ENCODE measurements around the gene MRPL14.

The MRPL14 gene

DNA sequence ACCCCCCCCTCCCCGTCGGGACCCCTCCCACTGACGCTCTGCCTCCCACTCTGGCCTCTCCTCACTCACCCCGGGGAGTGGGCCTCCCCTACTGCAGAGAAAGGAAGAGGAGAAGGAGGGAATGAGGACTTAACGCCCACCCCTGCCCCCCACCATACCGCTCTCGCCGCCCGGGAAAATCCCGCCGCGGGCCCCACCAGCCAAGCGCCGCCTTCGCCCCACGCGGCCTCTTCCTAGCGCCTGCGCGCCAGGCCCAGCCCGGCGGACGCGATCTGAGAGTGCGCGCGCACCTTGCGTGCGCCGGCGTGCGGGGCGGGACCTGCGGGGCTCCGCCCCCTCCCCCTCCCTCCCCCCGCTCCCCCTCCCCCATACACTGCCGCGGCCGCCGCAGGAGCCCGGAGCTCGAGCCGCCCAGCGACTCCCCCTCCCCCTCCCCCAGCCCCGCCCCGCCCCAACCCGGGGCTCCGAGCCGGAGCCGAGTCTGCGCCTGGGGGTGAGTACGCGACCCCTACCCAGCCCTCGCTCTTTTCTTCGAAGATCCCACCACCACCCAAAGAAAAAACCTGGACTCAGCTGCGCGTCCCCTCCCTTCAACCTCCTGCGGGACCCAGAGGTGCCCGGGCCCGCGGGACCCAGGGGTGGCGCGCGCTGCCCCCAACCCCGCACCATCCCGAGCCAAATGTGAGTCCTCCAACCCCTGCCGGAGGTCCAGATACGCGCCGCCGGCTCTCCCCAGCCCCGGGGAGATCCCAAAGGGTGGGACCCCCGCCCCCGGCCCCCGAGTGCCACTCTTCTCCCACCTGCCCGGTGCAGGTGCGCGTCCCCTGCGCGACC lies at the start of gene MRPL14, which contains the start of gene TMEM63B:
Gene MRPL14, minus strand, starts transcription at position 267 of the 834 bp plus-strand sequence. CDS start 10,841 bp downstream, outside the sequence.
Gene TMEM63B, plus strand, starts transcription at position 369 of the 834 bp plus-strand sequence. CDS start 7,031 bp downstream, outside the sequence.
- peak; percentile 91 for DNase-seq (ENCODE audit: low read depth)

DNA sequence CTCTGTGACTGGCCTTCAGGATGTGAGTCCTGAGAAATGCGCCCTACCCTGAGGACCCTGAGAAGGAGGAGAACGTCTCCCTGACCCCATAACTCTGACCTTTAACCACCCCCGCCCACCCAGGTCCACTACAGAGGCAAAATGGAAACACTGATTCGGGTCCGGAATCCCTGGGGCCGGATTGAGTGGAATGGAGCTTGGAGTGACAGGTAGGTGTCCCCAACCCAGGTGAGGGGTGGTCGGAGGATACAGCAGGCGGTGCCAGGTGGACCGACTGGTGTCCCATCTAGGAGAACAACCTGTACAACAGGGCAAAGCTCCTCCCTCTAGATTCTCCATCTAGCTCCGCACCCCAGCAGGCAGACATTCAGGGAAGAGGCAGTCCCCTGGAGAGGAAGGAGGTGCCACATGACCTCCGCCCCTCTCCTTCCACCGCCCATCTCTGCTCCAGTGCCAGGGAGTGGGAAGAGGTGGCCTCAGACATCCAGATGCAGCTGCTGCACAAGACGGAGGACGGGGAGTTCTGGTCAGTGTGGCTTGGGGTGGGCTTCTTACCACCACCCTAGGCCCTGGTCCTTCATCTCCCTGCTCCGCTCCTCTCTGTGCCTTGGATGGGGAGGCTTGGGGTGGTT lies 49.0 kb upstream of the MRPL14 start:
- no peak for DNase-seq (ENCODE audit: low read depth)

GRCh38 chr6:44172731-44173500 lies 45.7 kb upstream of the MRPL14 start:
- peak; percentile 73 for DNase-seq (ENCODE audit: low read depth)

- DNase-seq (ENCODE audit: low read depth): no peak
Observed at GRCh38 chr6:44171899-44172546, 44.8 kb upstream of the MRPL14 start.

- no peak for DNase-seq (ENCODE audit: low read depth)
Observed at GRCh38 chr6:44169886-44170570, 42.8 kb upstream of the MRPL14 start.

DNA sequence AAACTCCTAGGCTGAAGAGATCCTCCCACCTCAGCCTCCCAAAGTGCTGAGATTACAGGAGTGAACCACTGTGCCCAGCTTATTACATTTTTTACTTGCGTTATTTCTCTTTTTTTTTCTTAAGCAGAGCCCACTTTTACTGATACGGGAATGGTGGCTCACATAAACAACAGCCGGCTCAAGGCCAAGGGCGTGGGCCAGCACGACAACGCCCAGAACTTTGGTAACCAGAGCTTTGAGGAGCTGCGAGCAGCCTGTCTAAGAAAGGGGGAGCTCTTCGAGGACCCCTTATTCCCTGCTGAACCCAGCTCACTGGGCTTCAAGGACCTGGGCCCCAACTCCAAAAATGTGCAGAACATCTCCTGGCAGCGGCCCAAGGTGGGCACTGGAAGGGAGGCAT lies 41.9 kb upstream of the MRPL14 start:
- no peak for DNase-seq (ENCODE audit: low read depth)

- DNase-seq (ENCODE audit: low read depth): no peak
Observed at GRCh38 chr6:44167567-44167966, 40.3 kb upstream of the MRPL14 start.

DNA sequence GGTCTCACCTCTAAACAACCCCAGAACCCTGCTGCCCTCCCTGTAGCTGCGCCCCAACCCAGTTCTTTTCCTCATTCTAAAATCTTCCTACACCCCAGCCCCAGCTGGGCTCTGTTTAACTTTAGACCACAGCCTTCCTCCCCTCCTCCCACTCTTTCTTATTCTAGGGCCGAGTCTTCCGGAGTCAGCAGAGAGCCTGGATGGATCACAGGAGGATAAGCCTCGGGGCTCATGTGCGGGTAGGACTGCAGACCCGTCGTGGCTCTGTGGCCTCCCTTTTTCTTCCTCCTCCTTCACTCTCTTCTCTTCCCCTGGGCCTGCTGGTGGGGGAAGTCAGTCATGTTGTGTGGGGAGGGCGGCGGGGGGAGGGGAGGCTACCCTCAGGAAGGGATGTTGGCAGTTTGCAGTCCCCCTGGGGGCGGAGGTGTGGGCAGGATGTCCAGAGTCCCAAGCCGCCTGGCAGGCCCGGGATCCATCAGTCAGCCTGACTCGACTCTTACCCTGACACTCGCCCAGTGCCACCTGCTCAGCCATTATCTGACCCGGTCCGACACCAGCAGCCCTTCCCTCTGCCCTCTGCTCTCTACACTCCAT lies 39.4 kb upstream of the MRPL14 start:
- no peak for DNase-seq (ENCODE audit: low read depth)

- no peak for DNase-seq (ENCODE audit: low read depth)
Observed at GRCh38 chr6:44166116-44166515, 38.9 kb upstream of the MRPL14 start.

DNA sequence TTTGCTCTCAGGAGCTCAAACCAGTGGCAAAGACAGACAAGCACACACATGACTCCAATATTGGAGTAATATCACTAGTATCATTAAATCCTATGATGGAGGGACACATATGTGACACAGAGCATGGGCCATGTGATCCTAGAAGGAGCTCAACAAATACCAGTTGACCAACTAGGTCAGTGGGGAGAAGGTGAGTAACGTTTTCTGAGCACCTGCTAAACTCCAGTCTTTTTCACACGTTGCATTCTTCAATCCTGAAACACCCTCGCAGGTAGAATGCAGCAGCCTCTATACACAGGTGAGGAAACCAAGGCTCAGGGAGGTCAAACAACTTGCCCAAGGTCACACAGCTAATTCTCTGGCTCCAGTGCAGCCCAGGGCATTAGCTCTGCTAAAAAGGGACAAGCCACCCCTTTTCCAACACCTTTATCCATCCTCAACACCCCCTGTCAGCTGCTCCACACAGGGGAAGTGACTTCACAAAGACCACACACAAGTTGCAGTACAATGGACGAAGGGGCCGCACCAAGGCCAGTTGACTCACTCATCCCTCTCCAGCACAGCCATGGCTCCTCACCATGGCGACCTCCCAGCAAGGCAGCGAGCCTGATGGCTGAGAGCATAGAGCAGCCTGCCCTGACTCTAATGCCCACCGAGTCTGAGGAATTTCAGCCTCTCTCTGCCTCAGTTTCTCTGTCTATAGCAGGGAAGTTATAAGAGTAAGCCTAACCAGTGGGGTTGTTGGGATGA lies 35.8 kb upstream of the MRPL14 start:
- DNase-seq (ENCODE audit: low read depth): no peak

GRCh38 chr6:44161997-44162338 lies 34.7 kb upstream of the MRPL14 start:
- no peak for DNase-seq (ENCODE audit: low read depth)

DNA sequence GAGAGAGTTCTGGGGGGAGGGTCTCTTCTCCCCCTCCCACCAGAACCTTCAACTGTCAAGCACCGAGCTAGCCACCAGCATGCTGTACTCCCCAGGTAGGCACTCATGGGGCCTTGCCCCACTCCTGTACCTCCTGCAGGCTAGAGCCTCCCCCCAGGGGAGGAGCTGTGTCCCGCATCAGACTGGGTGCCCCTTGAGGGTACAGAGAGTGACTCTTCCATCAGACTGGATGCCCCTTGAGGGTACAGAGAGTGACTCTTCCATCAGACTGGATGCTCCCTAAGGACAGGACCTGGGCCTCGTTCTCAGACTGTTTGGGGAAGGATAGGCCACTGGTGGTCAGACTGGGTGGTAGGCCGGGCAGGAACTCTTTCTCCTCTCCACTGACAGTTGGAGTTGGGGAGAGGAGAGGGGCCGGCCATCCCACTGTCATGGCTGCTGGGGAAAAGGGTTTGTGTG lies 31.5 kb upstream of the MRPL14 start, which contains the start of gene CAPN11:
Gene CAPN11, plus strand, starts transcription at position 51 of the 459 bp plus-strand sequence. Its CDS starts 29 bp downstream, at position 80.
- no peak for DNase-seq (ENCODE audit: low read depth)

GRCh38 chr6:44157152-44157521 lies 29.9 kb upstream of the MRPL14 start:
- no peak for DNase-seq (ENCODE audit: low read depth)

GRCh38 chr6:44156494-44157151 lies 29.4 kb upstream of the MRPL14 start:
- DNase-seq (ENCODE audit: low read depth): no peak

DNA sequence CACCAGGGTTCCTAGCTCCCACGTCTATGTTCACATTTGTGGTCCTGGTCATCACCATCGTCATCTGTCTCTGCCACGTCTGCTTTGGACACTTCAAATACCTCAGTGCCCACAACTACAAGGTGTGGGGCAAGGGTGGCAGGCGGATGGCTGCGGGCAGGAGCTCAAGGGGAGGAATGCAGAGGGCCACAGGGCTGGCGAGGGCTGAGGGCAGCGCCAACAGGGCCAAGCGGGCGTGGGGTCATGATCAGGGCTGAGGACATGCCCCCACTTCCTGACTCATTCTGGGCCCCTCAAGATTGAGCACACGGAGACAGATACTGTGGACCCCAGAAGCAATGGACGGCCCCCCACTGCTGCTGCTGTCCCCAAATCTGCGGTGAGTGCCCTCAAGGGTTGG lies 26.8 kb upstream of the MRPL14 start:
- DNase-seq (ENCODE audit: low read depth): no peak

GRCh38 chr6:44152533-44152932 lies 25.3 kb upstream of the MRPL14 start:
- DNase-seq (ENCODE audit: low read depth): no peak

GRCh38 chr6:44152109-44152461 lies 24.8 kb upstream of the MRPL14 start:
- DNase-seq (ENCODE audit: low read depth): no peak

- DNase-seq (ENCODE audit: low read depth): peak; percentile 81
Observed at GRCh38 chr6:44151348-44152108, 24.3 kb upstream of the MRPL14 start.

- DNase-seq (ENCODE audit: low read depth): no peak
Observed at GRCh38 chr6:44150317-44150917, 23.2 kb upstream of the MRPL14 start.
